H9 (cell line): Measurements from ENCODE around the gene MYCBP2. TPM values are rescaled to one million over a fixed set of nuclear protein-coding genes. Genes with fewer than 3 reads are reported as not detected.

ENCODE experiments used
- DNase-seq: peaks from one replicate; pipeline ENCODE4 v3.0.0-alpha.2; 2017
- H2AFZ ChIP-seq: one replicate; pipeline ENCODE4 v1.6.1; 2013; ENCODE audit warnings: mild to moderate bottlenecking, low read length, control low read depth, moderate library complexity
- H2AK5ac ChIP-seq: 2 replicates; pipeline ENCODE4 v1.6.1; 2013; ENCODE audit warnings: low read length, control low read depth, mixed read lengths; ENCODE audit not compliant: insufficient read length
- H2BK120ac ChIP-seq: one replicate; pipeline ENCODE4 v1.6.1; 2013; ENCODE audit warnings: low read depth, mild to moderate bottlenecking, low read length, control low read depth, inconsistent platforms; ENCODE audit not compliant: poor library complexity, severe bottlenecking
- H2BK12ac ChIP-seq: 2 replicates; pipeline ENCODE4 v1.6.1; 2013; ENCODE audit warnings: low read length, control low read depth, mixed read lengths, low read depth; ENCODE audit not compliant: insufficient read length
- H2BK15ac ChIP-seq: 2 replicates; pipeline ENCODE4 v1.6.1; 2013; ENCODE audit warnings: low read depth, low read length, control low read depth
- H2BK20ac ChIP-seq: one replicate; pipeline ENCODE4 v1.6.1; 2013; ENCODE audit warnings: low read depth, mild to moderate bottlenecking, low read length, control low read depth, inconsistent platforms; ENCODE audit not compliant: poor library complexity, severe bottlenecking
- H2BK5ac ChIP-seq: 2 replicates; pipeline ENCODE4 v1.6.1; 2013; ENCODE audit warnings: low read length, control low read depth, mixed read lengths; ENCODE audit not compliant: insufficient read length
- H3K14ac ChIP-seq: 2 replicates; pipeline ENCODE4 v1.6.1; 2013; ENCODE audit warnings: low read length, control low read depth; ENCODE audit not compliant: insufficient read depth
- H3K18ac ChIP-seq: 2 replicates; pipeline ENCODE4 v1.6.1; 2013; ENCODE audit warnings: low read depth, mild to moderate bottlenecking, mixed read lengths, low read length, control low read depth; ENCODE audit not compliant: insufficient read length
- H3K23ac ChIP-seq: 2 replicates; pipeline ENCODE4 v1.6.1; 2013; ENCODE audit warnings: low read length, control low read depth, mixed read lengths, low read depth; ENCODE audit not compliant: insufficient read length
- H3K23me2 ChIP-seq: 2 replicates; pipeline ENCODE4 v1.6.1; 2013; ENCODE audit warnings: low read depth, mild to moderate bottlenecking, mixed read lengths, low read length, control low read depth; ENCODE audit not compliant: insufficient read length, poor library complexity, severe bottlenecking
- H3K27ac ChIP-seq: 2 replicates; pipeline ENCODE4 v1.5.1; 2013; ENCODE audit warnings: low read length, control low read depth, mixed read lengths, low read depth; ENCODE audit not compliant: insufficient read length
- H3K27me3 ChIP-seq: 2 replicates; pipeline ENCODE4 v1.6.1; 2013; ENCODE audit warnings: low read length, control low read depth, inconsistent platforms; ENCODE audit not compliant: insufficient read depth
- H3K4ac ChIP-seq: 2 replicates; pipeline ENCODE4 v1.6.1; 2013; ENCODE audit warnings: low read depth, mild to moderate bottlenecking, control low read depth, inconsistent platforms, low read length, moderate library complexity
- H3K4me1 ChIP-seq: 2 replicates; pipeline ENCODE4 v1.6.1; 2013; ENCODE audit warnings: low read length, control low read depth, inconsistent platforms; ENCODE audit not compliant: insufficient read depth
- H3K4me2 ChIP-seq: 2 replicates; pipeline ENCODE4 v1.6.1; 2013; ENCODE audit warnings: low read length, control low read depth, mixed read lengths; ENCODE audit not compliant: insufficient read length, insufficient read depth
- H3K56ac ChIP-seq: 2 replicates; pipeline ENCODE4 v1.6.1; 2013; ENCODE audit warnings: low read depth, mild to moderate bottlenecking, mixed read lengths, low read length, control low read depth; ENCODE audit not compliant: insufficient read length
- H3K79me1 ChIP-seq: 2 replicates; pipeline ENCODE4 v1.6.1; 2013; ENCODE audit warnings: low read depth, mild to moderate bottlenecking, moderate library complexity, low read length, control low read depth, inconsistent platforms; ENCODE audit not compliant: insufficient read depth, poor library complexity, severe bottlenecking
- H3K79me2 ChIP-seq: 2 replicates; pipeline ENCODE4 v1.6.1; 2013; ENCODE audit warnings: low read length, control low read depth, inconsistent platforms; ENCODE audit not compliant: insufficient read depth
- H3K9ac ChIP-seq: 2 replicates; pipeline ENCODE4 v1.6.1; 2013; ENCODE audit warnings: low read length, control low read depth, mixed read lengths; ENCODE audit not compliant: insufficient read length; ENCODE audit errors: extremely low read depth
- H3K9me3 ChIP-seq: one replicate; pipeline ENCODE4 v1.6.1; 2013; ENCODE audit warnings: low read depth, low read length, inconsistent platforms; ENCODE audit not compliant: control insufficient read depth
- H3T11ph ChIP-seq: one replicate; pipeline ENCODE4 v1.6.1; 2013; ENCODE audit warnings: mild to moderate bottlenecking, low read length, control low read depth, inconsistent platforms
- H4K20me1 ChIP-seq: one replicate; pipeline ENCODE4 v1.6.1; 2013; ENCODE audit not compliant: control insufficient read depth, insufficient read length, insufficient read depth
- H4K5ac ChIP-seq: 2 replicates; pipeline ENCODE4 v1.6.1; 2013; ENCODE audit warnings: low read depth, mild to moderate bottlenecking, mixed read lengths, low read length, control low read depth; ENCODE audit not compliant: insufficient read length
- H4K8ac ChIP-seq: replicated peaks from 2 replicates; pipeline ENCODE4 v1.6.1; 2013; ENCODE audit warnings: low read length, control low read depth, mixed read lengths, low read depth; ENCODE audit not compliant: insufficient read length
- H4K91ac ChIP-seq: 2 replicates; pipeline ENCODE4 v1.6.1; 2013; ENCODE audit warnings: low read depth, mild to moderate bottlenecking, moderate library complexity, mixed read lengths, low read length, control low read depth; ENCODE audit not compliant: insufficient read length
- H3K27ac Mint-ChIP-seq, 3 experiments: 2 replicates in 2 of 3; 3 replicates in 1 of 3; pipeline ENCODE4 v1.8.0; 2020 to 2021; ENCODE audit warnings: mixed read lengths in 3 of 3, mild to moderate bottlenecking in 1 of 3, moderate library complexity in 1 of 3
- H3K27me3 Mint-ChIP-seq: 2 replicates; pipeline ENCODE4 v1.8.0; 2021; ENCODE audit warnings: low read depth, mild to moderate bottlenecking, moderate library complexity, mixed read lengths
- H3K36me3 Mint-ChIP-seq, 3 experiments: 2 replicates in 2 of 3; 3 replicates in 1 of 3; pipeline ENCODE4 v1.8.0; 2020 to 2021; ENCODE audit warnings: low read depth in 3 of 3, mixed read lengths in 3 of 3; ENCODE audit not compliant: insufficient read depth in 1 of 3
- H3K4me1 Mint-ChIP-seq, 2 experiments: 2 replicates each; pipeline ENCODE4 v1.8.0; 2020; ENCODE audit warnings: mixed read lengths in 2 of 2
- H3K4me3 Mint-ChIP-seq, 2 experiments: 2 replicates in 1 of 2; 3 replicates in 1 of 2; pipeline ENCODE4 v1.8.0; 2020 to 2021; ENCODE audit warnings: mild to moderate bottlenecking in 2 of 2, mixed read lengths in 2 of 2, moderate library complexity in 1 of 2
- H3K9me3 Mint-ChIP-seq, 2 experiments: 2 replicates in 1 of 2; 3 replicates in 1 of 2; pipeline ENCODE4 v1.8.0; 2020; ENCODE audit warnings: mild to moderate bottlenecking in 2 of 2, mixed read lengths in 2 of 2, moderate library complexity in 1 of 2
- total RNA-seq: library from RNA; stranded (reverse); gene quantifications from 2 replicates; pipeline ENCODE4 v1.2.1, GENCODE V29; 2021
- TF ChIP-seq, protein P1 (sequence below): fragments of 200-600 bp; sonication (generic); conservative IDR thresholded peaks from 3 replicates; pipeline ENCODE4 v1.8.0; 2021; ENCODE audit warnings: antibody characterized with exemption, mild to moderate bottlenecking

MYCBP2 gene
- total RNA-seq, 1 experiment from 2014 or later, result 32.0 TPM

DNA sequence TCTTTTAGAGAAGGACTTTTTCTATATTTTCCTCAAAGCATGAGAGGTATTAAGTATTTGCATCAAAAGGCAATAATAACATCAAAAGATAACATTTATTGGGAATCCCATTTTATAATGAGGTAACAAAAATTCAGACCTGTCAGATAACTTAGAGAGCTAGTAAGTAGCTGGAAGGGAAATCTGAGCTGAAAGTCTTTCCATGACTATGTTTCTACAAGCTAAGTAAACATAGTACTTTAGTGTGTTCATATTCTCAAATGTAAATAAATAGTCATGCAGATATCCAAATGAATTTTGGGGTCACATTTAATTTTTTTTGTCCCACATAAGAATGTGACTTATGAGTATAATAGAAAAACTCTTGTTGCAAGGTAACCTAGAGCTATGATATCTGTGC, 212.6 kb downstream of the MYCBP2 start:
- H3K27me3 ChIP-seq, result no peaks in the 10 kb centered on the region
- peaks cover under 1% of the 10 kb centered on the region for H3K9me3 ChIP-seq
- H3K4me1 ChIP-seq, result peaks cover 2% of the 10 kb centered on the region; the same call in 1 of the 2 replicates
- H3K27ac ChIP-seq, result no peak overlapping the region
- no peak overlapping the region for H3K9ac ChIP-seq
- H2BK12ac ChIP-seq, result no peak overlapping the region
- peaks cover 23 to 26% (median 24%) of the 10 kb centered on the region in 3 experiments for H3K36me3 Mint-ChIP-seq
- no peak overlapping the region for H3K4ac ChIP-seq
- no peak overlapping the region for H4K8ac ChIP-seq
- no peak overlapping the region for H3T11ph ChIP-seq
- no peak overlapping the region for H3K23ac ChIP-seq
- no peak overlapping the region for H3K18ac ChIP-seq
- no peaks in the 10 kb centered on the region for H3K23me2 ChIP-seq
- no peak overlapping the region for H3K14ac ChIP-seq
- peaks cover 27 to 28% of the 10 kb centered on the region in 2 experiments for H3K4me1 Mint-ChIP-seq
- no peak overlapping the region for H3K4me2 ChIP-seq
- H2BK120ac ChIP-seq, result no peak overlapping the region
- no peak for DNase-seq
- H2AFZ ChIP-seq, result no peak overlapping the region
- H2BK15ac ChIP-seq, result no peak overlapping the region
- no peak overlapping the region for H2AK5ac ChIP-seq
- H4K20me1 ChIP-seq, result no peaks in the 10 kb centered on the region
- H4K5ac ChIP-seq, result no peak overlapping the region
- no peak overlapping the region for H2BK5ac ChIP-seq
- no peak overlapping the region for H3K4me3 Mint-ChIP-seq
- H3K9me3 Mint-ChIP-seq, result peaks cover 23 to 24% of the 10 kb centered on the region in 2 experiments
- H3K79me2 ChIP-seq, result no peaks in the 10 kb centered on the region
- H4K91ac ChIP-seq, result no peak overlapping the region
- H3K79me1 ChIP-seq, result no peaks in the 10 kb centered on the region
- H3K27me3 Mint-ChIP-seq, result no peaks in the 10 kb centered on the region
- no peak overlapping the region for H3K27ac Mint-ChIP-seq
- H3K56ac ChIP-seq, result no peak overlapping the region
- no peak overlapping the region for H2BK20ac ChIP-seq
- TF ChIP-seq, protein P1, sequence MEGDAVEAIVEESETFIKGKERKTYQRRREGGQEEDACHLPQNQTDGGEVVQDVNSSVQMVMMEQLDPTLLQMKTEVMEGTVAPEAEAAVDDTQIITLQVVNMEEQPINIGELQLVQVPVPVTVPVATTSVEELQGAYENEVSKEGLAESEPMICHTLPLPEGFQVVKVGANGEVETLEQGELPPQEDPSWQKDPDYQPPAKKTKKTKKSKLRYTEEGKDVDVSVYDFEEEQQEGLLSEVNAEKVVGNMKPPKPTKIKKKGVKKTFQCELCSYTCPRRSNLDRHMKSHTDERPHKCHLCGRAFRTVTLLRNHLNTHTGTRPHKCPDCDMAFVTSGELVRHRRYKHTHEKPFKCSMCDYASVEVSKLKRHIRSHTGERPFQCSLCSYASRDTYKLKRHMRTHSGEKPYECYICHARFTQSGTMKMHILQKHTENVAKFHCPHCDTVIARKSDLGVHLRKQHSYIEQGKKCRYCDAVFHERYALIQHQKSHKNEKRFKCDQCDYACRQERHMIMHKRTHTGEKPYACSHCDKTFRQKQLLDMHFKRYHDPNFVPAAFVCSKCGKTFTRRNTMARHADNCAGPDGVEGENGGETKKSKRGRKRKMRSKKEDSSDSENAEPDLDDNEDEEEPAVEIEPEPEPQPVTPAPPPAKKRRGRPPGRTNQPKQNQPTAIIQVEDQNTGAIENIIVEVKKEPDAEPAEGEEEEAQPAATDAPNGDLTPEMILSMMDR, result no peak
